Embryonic facial prominence (tissue), 1 donor: ENCODE measurements around the gene RITA1.
"Not testable (repeated sequence)": the region's sequence is repeated elsewhere in the genome, so short reads cannot be mapped to it uniquely, and the experiment has no call there.

Experiments used
- DNase-seq: peaks from one replicate; pipeline ENCODE4 v3.0.0-alpha.2; 2016; ENCODE audit errors: extremely low spot score

The RITA1 gene, protein sequence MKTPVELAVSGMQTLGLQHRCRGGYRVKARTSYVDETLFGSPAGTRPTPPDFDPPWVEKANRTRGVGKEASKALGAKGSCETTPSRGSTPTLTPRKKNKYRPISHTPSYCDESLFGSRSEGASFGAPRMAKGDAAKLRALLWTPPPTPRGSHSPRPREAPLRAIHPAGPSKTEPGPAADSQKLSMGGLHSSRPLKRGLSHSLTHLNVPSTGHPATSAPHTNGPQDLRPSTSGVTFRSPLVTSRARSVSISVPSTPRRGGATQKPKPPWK

DNA sequence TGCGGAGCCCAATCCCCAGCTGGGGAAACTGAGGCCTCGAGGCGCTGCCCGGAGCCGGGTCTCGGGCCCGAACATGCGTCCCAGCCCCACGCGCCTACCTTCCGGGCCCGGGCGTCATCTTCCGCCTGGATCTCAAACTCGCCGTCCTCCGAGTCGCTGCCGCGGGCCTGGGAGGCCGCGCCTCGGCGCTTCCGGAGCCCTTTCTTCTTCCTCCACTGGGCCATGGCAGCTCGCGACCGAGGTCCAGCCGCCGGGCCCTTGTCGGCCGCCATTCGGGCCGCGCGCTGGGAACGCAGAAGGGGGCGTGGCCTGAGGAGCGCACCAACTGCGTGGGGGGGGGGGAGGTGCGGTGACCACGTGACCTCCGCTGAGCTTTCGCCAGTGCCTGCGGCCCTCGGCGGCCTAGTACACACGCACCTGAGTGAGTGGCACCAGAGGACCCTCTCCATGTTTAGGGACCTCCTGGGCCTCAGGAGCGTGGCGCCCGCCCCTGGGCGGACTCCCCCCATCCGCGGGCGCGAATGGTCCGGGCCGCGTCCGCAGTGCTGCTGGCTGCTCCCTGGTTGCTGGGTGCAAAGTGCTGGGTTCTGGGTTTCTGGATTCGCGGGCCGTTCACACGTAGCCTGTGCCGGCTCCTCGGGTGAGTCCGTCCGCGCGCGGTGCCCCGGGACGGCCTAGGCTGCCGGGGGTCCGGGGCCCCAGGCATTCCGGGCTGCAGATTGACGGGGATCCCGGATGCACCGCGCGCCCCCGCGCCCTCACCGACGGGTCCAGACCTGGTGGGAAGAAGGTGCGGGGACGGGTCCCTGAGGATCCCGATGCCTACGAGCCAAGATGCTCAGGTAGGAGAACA lies at the start of gene RITA1, which contains the start of gene DDX54:
Gene RITA1 (plus strand): TSS at position 542 of the 853 bp plus-strand sequence. CDS start 1,026 bp downstream, outside the sequence.
Gene DDX54 (minus strand): TSS at position 299 of the 853 bp plus-strand sequence. CDS start 27 bp downstream, at position 272.
- peak; percentile 11 for DNase-seq

DNA sequence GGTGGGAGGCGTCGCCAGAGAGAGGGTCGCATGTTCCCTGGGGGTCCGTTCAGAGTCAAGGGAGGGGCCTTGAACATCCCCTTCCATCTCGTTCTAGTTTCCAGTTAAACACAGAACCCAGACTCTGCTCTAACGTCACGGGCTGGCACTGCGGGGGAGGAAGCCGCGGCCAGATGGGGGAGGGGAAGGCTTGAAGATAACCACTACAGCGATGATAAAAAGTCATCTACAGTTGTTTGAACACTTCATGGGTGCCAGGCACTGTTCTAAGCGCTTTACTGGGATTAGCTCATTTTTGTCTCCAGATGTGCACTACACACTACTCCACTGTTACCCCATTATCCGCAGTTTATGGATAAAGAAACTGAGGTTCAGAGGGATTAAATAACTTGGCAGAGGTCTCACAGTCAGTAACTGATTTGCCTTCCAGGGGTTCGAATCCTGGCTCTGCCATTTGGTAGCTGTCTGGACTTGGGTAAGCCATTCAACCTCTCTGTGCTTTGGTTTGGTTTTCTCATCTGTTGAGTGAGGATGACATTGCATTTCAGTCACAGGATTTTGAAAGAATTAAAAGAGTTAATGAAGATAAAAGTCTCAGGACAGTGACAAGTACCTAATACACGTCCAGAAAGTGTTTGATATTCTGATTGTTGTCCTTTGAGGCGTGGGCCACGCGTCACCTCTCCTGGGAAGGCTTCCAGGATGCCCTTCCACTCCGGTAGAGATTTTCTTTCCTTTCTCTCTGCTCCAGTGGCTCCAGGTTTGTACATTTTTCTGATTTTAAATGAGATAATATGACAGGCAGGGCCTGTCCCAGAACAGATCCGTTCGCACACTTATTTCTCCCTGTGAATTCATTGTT lies 49.2 kb upstream of the RITA1 start:
- DNase-seq: no peak

DNA sequence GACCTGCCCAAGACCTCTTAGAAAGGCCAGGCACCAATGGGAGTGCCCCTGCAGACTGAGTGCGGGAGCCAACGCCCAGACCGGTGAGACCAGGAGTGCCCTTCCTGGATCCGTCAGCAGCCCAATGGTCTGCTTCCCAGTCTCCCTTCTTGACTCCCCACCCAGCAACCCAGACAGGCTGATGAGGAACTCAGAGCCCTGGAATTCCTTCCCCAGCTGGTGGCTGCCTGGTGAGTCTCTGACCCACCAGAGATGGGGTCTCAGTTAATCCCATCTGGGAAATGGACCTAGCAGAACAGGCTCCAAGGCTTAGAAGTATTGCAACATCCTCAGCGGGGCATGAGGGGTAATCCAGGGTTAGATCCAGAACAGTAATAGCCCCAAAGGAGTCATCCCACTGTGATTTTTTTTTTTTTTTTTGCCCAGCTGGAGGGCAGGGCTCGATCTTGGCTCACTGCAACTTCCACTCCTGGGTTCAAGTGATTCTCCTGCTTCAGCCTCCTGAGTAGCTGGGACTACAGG lies 48.5 kb upstream of the RITA1 start:
- no peak for DNase-seq

DNA sequence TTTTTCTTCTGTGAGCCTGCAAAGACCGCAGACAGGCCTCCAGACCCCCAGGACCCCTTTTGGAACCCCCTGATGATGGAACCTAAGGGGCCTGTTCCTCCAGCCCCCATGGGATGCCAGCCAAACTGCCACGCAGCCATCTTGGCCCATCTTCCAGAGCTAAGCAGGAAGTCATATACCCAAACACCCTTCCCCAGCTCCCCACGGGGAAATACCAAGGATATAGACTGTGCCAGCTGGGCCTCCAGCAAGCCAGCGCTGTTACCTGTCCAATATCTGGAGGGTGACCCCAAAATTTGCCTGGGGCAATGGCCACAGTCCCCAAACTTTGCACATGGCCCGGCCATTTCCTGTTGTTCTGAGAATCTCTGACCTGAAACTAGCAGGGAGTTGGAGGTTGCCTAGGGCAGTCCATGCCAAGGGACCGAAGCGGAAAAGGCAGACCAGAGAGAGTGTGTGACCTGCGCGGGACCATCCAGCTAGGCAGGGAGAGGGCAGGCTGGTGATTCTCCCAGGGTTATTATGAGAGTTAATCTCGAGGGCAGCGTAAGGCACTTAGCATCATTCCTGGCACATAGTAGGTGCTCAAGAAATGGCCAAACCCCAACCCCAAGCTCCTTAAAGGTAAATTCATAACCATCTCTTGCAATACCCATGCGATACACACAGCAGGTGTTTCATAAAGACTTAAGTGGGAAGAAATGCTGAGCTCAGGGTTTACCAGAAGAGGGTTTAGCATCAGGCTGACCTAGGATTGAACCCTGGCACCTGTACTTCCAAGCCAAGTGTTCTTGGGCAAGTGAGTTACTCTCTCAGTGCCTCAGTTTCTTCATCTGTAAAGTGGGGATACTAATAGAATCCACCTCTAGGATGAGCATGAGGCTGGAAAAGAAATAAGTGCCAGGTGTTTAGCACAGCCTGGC lies 47.4 kb upstream of the RITA1 start:
- no peak for DNase-seq

DNA sequence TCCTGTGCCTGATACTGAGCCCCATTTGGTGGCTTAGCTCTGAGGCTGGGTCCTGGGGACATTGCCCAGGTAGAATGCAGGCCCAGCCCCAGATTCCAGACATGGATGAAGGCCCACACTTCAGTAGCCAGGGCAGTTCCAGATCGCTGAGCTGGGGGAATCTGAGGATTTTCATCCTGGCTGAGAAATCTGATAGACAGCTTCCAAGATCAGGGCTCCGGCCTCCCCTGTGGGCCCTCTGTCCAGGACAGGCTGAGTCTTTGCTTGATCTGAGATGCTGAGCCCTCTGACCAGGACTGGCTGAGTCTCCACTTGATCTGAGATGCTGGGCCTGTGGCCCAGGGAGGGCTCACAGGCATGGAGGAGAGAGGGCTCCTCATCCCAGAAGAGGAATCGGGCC lies 46.7 kb upstream of the RITA1 start:
- DNase-seq: no peak

DNA sequence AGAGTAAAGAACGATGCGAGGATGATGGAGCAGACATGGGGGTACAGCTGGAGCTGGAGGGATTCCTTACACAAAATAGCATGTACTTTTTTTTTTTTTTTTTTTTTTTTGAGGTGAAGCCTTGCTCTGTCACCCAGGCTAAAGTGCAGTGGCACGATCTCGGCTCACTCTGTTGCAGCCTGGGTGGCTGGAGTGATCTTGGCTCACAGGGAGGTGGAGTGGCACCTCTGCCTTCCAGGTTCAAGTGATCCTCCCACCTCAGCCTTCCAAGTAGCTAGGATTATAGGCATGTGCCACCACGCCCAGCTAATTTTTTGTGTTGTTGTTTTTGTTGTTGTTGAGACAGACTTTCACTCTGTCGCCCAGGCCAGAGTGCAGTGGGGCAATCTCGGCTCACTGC lies 44.8 kb upstream of the RITA1 start:
- no peak for DNase-seq

DNA sequence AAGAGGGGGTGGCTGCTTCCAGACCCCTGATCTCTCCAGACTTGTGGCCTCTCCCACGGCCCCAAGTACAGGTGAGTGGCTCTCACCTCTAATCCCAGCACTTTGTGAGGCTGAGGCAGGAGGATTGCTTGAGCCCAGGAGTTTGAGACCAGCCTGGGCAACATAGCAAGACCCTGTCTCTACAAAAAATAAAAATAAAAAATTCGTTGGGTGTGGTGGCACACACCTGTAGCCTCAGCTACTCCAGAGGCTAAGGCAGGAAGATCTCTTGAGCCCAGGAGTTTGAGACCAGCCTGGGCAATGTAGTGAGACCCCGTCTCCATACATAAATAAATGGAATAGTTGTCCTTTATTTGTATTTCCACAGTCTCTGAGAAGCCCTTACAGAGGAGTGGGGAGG lies 43.8 kb upstream of the RITA1 start:
- not testable (repeated sequence) for DNase-seq

DNA sequence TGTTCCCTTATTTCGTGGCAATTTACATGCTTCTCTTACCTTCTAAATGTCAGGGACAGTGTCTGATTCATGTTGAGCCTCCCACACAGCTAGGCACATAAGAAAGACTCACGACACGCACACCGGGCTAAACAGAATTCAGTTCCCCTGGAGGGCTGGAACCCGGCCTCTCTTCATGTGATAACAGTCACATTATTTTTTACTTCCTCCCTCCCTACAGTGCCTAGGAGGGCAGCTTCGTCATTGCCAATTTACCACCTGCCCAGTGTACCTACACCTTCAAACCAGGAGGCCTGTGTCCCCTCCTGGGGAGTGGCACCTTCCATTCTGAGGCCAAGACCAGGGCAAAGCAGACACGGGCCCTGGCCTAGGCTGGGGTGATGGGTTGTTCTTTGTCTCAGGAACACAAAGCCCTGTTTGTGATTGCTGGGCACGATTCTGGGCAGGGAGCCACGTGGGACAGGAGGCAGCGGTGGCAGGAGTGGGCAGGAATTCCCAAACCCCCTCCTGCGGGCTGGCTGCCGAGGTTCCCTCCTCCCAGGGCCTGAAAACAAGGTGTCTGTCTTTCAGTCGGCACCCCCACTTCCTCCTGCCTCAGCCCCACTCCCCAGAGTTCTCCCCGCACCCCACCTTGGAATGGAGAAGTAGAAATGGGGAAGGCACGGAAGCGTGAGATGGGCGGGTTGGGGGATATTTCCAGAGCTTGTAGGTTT lies 43.2 kb upstream of the RITA1 start:
- DNase-seq: no peak

DNA sequence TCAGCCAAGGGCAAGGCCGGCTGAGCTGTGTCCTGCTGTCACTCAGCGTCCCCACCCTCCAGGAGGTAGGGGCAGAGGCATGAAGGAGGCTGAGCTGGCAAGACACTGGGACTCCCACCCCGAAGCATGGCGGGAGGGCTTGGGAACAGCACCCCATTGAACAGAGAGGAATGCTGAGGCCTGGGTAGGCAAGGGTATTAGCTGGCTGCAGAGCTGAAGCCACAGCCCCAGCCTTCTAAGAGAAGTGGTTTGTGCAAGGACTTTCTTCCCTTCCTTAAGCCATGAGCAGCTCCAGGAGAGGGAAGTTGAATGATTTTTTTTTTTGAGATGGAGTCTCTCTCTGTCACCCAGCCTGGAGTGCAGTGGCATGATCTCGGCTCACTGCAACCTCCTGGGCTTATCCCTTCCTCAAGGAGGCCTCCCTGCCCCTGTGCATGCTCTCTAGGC lies 42.6 kb upstream of the RITA1 start:
- DNase-seq: no peak

DNA sequence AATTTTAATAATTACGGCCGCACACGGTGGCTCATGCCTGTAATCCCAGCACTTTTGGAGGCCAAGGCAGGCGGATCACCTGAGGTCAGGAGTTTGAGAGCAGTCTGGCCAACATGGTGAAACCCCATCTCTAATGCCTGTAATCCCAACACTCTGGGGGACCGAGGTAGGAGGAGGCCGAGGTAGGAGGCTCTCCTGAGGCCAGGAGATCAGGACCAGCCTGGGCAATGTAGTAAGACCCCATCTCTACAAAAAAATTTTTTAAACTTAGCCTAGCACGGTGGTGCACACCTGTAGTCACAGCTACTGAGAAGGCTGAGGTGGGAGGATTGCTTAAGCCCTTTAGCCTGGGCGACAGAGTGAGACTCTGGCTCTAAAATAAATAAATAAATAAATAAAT lies 41.6 kb upstream of the RITA1 start:
- no peak for DNase-seq

DNA sequence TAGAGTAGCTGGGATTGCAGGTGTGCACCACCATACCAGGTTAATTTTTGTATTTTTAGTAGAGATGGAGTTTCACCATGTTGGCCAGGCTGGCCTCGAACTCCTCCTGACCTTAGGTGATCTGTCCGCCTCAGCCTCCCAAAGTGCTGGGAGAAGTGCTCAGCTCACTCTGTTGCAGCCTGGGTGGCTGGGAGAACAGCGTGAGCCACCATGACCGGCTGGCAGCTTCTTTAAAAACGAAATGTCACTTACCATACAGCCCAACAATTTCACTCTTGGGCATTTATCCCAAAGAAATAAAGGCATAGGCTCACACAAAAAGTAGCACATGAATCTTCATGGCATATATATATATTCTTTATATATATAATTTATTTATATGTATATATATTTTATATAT lies 40.7 kb upstream of the RITA1 start:
- no peak for DNase-seq

DNA sequence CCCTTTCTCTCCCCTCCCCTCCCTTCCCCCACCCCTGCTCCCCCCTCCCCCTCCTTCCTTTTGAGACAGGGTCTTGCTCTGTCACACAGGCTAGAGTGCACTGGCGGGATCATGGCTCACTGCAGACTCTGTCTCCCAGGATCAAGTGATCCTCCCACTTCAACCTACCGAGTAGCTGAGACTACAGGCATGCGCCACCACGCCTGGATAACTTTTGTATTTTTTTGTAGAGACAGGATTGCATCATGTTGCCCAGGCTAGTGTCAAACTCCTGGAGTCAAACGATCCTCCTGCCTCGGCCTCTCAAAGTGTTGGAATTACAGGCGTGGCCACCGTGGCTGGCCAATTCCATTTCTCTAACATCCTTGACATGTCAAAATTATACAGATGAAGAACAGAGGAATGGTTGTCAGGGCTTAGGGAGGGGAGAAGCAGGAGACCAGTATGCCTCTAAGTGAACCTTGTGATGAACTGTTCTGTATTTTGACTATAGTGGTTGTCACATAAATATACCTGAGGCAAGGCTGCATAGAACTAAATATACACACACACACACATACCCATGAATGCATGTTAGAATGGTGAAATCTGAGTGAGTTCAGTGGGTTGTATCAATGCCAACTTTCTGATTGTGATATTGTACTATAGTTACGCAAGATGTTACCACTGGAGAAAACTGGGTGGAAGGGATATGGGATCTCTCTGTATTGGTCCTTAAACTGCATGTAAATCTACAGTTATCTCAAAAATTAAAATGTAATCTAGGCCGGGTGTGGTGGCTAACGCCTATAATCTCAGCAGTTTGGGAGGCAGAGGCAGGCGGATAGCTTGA lies 39.6 kb upstream of the RITA1 start:
- DNase-seq: no peak

DNA sequence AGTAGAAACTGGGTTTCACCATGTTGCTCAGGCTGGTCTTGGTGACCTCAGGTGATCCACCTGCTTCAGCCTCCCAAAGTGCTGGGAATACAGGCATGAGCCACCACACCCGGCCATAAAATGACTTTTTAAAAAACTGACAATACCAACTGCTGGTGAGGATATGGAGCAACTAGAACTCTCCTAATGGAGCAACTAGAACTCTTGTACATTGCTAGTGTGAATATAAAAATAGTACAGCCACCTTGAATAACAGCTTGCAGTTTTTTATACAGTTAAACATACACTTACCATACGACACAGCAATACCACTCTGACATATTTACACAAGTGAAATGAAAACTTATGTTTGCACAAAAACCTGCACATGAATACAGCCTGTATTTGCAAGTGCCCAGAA lies 38.5 kb upstream of the RITA1 start:
- DNase-seq: no peak

DNA sequence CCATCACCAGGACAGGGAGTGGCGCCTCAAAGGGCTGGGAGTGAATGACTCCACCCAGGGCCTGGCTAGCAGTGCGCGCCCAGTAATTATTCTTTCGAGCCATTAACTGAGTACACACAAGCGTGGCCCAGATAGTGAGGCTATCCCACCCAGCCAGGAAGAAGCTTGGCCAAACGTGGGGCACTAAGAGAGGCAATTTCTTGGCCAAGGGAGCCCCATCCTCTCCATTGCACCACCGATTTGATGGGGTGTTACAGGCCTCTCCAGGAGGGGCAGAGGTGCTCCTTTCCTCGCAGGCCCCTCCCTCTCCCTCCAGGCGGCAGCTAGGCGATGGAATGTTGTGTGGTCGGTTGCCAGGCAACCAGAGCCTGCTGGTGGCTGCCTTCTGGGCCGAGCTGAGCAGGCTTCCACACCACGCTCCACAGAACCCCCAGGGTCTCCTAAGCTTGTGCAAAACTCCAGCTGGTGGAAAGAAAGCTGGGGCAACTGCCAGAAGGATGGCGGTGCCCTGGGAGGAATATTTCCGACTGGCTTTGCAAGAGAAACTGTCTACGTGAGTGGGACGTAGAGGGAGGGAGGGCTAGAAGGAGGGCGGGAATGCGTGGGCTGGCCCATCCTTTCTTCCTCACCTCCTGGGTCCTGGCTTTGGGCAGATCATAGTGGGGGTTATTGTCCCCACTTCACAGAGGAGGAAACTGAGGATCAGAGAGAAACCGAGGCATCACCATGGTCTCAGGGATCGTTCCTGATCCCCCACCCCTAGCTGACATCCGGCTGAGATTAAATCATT lies 36.0 kb upstream of the RITA1 start, which contains the start of gene CFAP73:
Gene CFAP73 (plus strand): TSS at position 364 of the 790 bp plus-strand sequence. CDS start 134 bp downstream, at position 498.
- peak; percentile 73 for DNase-seq

DNA sequence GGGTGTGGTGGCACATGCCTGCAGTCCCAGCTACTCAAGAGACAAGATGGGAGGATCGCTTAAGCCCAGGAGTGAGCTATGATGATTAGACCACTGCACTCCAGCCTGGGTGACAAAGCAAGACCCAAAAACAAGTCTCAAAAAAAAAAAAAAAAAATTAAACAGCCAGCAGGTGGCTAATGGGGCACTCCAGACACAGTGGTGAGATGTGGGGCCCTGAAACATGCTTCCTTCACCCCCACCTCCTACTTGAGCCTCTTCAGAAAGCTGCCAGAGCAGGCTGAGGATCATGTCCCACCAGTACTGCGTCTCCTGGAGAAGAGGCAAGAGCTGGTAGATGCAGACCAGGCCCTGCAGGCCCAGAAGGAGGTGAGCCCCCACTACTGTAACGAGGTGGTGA lies 33.9 kb upstream of the RITA1 start:
- no peak for DNase-seq

DNA sequence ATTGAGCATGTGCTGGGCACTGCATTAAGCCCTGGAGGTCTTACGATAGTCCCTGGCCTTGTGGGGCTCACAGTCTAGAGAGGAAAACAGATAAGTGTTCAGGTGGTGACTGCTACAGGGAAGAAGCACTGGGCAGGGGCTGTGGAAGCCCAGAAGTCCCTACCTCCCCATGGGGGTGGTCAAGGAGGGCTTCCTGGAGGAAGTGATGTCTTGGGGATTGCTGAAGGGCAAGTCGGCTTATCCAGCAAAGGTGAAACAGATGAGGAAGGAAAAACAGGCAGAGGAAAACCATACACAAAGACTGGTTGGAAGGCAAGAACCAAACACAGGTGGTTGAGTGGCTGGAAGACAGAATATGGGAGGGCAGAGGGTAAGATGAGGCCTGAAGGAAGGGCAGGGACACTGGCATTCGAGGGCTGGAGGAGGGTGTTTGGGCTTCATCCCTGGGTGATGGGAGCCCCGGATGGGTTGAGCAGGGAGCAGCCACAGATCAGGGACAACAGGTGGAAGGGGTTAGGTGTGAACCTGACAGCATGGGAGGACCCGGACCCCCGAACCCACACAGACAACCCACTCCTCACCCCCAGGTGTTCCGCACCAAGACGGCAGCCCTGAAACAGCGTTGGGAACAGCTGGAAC lies 33.2 kb upstream of the RITA1 start:
- no peak for DNase-seq
